WTC11 (cell line): ENCODE data around the gene TTLL5. TPM values are rescaled to one million over a fixed set of nuclear protein-coding genes. Genes with fewer than 3 reads are reported as not detected.
A peak's percentile ranks its signal among the peaks of the same experiment; 100 is the strongest.

Source experiments
- ATAC-seq: fragments of 200-7000 bp; cut with Tn5 transposase; 2 replicates; pipeline ENCODE4 v1.10.0; 2021; ENCODE audit warnings: mild to moderate bottlenecking, moderate library complexity
- CTCF ChIA-PET: fragments of 300-600 bp; sonication (Branson Sonifier 250); formaldehyde crosslinking; loops from one replicate; lab custom pipeline; 2021; ENCODE audit warnings: antibody characterized with exemption; lab: Charles Lee
- POLR2A ChIA-PET: fragments of 350-600 bp; sonication (Branson Sonifier 250); formaldehyde crosslinking; loops from one replicate; lab custom pipeline; 2021; ENCODE audit warnings: antibody characterized with exemption; lab: Charles Lee
- DNase-seq: peaks from one replicate; pipeline ENCODE4 v3.0.0; 2021; ENCODE audit warnings: low spot score
- H3K27ac Mint-ChIP-seq: 2 replicates; pipeline ENCODE4 v1.8.0; 2021; ENCODE audit warnings: mixed read lengths
- H3K27me3 Mint-ChIP-seq: 2 replicates; pipeline ENCODE4 v1.8.0; 2021; ENCODE audit warnings: low read depth, mild to moderate bottlenecking, moderate library complexity, mixed read lengths
- H3K36me3 Mint-ChIP-seq: 2 replicates; pipeline ENCODE4 v1.8.0; 2021; ENCODE audit warnings: mixed read lengths
- H3K4me1 Mint-ChIP-seq: 2 replicates; pipeline ENCODE4 v1.8.0; 2022; ENCODE audit warnings: mixed read lengths
- H3K4me3 Mint-ChIP-seq: 2 replicates; pipeline ENCODE4 v1.8.0; 2021; ENCODE audit warnings: mild to moderate bottlenecking, moderate library complexity, mixed read lengths
- H3K9me3 Mint-ChIP-seq: 2 replicates; pipeline ENCODE4 v1.8.0; 2021; ENCODE audit warnings: mixed read lengths
- FOXP1 ChIP-seq: sonication (generic); formaldehyde crosslinking; IDR thresholded peaks from 2 replicates; pipeline ENCODE4 v1.8.0; 2022; ENCODE audit warnings: missing genetic modification reagents, mild to moderate bottlenecking, moderate library complexity, borderline replicate concordance
- KAT7 ChIP-seq: sonication (generic); formaldehyde crosslinking; IDR thresholded peaks from 2 replicates; pipeline ENCODE4 v1.8.1; 2023; ENCODE audit warnings: missing genetic modification reagents, mild to moderate bottlenecking, borderline replicate concordance
- NR3C1 ChIP-seq: sonication (generic); formaldehyde crosslinking; conservative IDR thresholded peaks from 2 replicates; pipeline ENCODE4 v1.8.1; 2023; ENCODE audit warnings: low read depth, mild to moderate bottlenecking, missing genetic modification reagents
- PRRX2 ChIP-seq: fragments of 250-450 bp; sonication (Bioruptor Pico); IDR thresholded peaks from 2 replicates; pipeline ENCODE4 v1.8.0; 2021; ENCODE audit warnings: mild to moderate bottlenecking
- SOX15 ChIP-seq: fragments of 250-450 bp; sonication (Bioruptor Pico); IDR thresholded peaks from 2 replicates; pipeline ENCODE4 v1.9.0; 2021; ENCODE audit warnings: mild to moderate bottlenecking
- TEAD1 ChIP-seq: sonication (generic); formaldehyde crosslinking; IDR thresholded peaks from 2 replicates; pipeline ENCODE4 v1.8.0; 2022; ENCODE audit warnings: mild to moderate bottlenecking, missing genetic modification reagents
- ZNF219 ChIP-seq: sonication (generic); formaldehyde crosslinking; IDR thresholded peaks from 2 replicates; pipeline ENCODE4 v1.8.0; 2023; ENCODE audit warnings: missing genetic modification reagents, mild to moderate bottlenecking, borderline replicate concordance
- total RNA-seq: library from RNA; stranded (reverse); gene quantifications from 3 replicates; pipeline ENCODE4 v1.2.3, GENCODE V29; 2021
- TF ChIP-seq, protein P1 (sequence below): sonication (generic); formaldehyde crosslinking; IDR thresholded peaks from 2 replicates; pipeline ENCODE4 v1.8.1; 2022; ENCODE audit warnings: mild to moderate bottlenecking, missing genetic modification reagents, moderate library complexity, borderline replicate concordance
- TF ChIP-seq, protein P2 (sequence below): sonication (generic); formaldehyde crosslinking; IDR thresholded peaks from 2 replicates; pipeline ENCODE4 v1.8.1; 2023; ENCODE audit warnings: mild to moderate bottlenecking, missing genetic modification reagents, moderate library complexity
- TF ChIP-seq, protein P3 (sequence below): fragments of 250-450 bp; sonication (Bioruptor Pico); conservative IDR thresholded peaks from 2 replicates; pipeline ENCODE4 v1.9.0; 2021; ENCODE audit warnings: mild to moderate bottlenecking

Gene TTLL5
- total RNA-seq, 1 experiment from 2014 or later = 39.6 TPM

DNA sequence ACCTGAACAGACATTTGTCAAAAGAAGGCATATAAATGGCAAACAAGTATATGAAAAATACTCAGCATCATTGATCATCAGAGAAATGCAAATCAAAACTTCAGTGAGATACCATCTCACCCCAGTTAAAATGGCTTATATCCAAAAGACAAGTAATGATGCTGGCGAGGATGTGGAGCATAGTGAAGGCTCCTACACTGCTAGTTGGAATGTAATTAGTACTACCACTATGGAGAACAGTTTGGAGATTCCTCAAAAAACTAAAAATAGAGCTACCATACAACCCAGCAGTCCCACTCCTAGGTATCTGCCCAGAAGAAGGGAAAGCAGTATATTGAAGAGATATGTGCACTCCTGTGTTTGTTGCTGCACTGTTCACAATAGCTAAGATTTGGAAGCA, 174.7 kb downstream of the TTLL5 start (continued):
- TF ChIP-seq, protein P1, sequence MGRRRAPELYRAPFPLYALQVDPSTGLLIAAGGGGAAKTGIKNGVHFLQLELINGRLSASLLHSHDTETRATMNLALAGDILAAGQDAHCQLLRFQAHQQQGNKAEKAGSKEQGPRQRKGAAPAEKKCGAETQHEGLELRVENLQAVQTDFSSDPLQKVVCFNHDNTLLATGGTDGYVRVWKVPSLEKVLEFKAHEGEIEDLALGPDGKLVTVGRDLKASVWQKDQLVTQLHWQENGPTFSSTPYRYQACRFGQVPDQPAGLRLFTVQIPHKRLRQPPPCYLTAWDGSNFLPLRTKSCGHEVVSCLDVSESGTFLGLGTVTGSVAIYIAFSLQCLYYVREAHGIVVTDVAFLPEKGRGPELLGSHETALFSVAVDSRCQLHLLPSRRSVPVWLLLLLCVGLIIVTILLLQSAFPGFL (CRISPR knock-in tag) = no peak
- TF ChIP-seq, protein P2, sequence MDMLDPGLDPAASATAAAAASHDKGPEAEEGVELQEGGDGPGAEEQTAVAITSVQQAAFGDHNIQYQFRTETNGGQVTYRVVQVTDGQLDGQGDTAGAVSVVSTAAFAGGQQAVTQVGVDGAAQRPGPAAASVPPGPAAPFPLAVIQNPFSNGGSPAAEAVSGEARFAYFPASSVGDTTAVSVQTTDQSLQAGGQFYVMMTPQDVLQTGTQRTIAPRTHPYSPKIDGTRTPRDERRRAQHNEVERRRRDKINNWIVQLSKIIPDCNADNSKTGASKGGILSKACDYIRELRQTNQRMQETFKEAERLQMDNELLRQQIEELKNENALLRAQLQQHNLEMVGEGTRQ (CRISPR knock-in tag) = no peak

DNA sequence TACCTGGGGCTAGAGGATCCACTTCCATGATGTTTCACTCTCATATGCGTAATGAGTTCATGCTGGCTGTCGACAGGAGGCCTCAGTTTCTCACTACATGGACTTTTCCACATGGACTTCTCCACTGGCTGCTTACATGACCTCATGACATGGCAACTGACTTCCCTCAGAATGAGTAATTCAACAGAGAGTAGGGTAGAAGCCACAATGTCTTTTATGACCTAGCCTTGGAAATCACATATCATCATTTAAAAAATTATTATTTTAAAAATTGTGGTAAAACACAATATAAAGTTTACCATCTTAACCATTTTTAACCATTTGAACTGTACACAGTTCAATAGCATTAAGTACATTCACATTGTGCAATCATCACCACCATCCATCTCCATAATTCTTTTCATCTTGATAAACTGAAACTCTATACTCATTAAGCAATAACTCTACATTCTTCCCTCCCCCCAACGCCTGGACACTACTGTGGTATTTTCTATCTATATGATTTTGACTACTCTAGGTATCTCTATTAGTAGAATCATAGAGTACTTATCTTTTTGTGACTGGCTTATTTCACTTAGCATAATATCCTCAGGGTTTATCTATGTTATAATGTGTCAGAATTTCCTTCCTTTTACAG, 176.2 kb downstream of the TTLL5 start:
- peaks cover 11% of the 10 kb centered on the region for H3K4me1 Mint-ChIP-seq
- H3K27ac Mint-ChIP-seq = no peak overlapping the region
- POLR2A ChIA-PET = no interaction called here
- H3K36me3 Mint-ChIP-seq = peaks cover 22% of the 10 kb centered on the region
- DNase-seq (no peak), ATAC-seq (no peak)
- H3K9me3 Mint-ChIP-seq = peaks cover 10% of the 10 kb centered on the region
- CTCF ChIA-PET = no interaction called here
- H3K4me3 Mint-ChIP-seq = no peak overlapping the region
- no peaks in the 10 kb centered on the region for H3K27me3 Mint-ChIP-seq
- TF ChIP-seq, protein P3, sequence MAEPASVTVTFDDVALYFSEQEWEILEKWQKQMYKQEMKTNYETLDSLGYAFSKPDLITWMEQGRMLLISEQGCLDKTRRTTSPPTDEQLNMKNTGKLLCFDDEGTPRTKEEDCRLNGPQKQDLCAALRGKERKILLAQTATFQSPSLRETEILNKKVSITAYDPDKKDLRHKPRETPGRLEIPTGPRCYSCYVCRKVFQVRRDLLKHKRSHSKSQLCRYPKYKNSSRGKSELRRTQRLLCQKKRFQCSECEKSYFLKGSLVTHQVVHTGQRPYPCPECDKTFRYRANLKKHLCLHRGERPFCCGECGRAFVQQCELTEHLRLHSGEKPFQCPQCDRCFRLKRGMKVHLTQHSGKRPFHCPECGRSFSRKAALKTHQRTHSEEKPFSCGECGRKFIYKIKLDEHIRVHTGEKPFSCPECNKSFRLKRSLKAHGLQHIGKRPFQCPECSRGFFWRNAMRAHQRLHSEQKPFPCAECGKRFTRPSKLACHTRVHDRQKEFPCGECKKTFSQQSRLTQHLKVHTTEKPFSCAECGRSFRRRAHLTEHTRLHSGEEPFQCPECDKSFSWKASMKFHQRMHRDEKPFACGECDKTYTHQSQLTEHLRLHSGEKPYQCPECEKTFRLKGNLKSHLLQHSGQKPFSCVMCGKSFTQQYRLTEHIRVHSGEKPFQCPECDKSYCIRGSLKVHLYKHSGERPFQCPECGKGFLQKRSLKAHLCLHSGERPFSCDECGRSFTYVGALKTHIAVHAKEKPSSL = no peak

DNA sequence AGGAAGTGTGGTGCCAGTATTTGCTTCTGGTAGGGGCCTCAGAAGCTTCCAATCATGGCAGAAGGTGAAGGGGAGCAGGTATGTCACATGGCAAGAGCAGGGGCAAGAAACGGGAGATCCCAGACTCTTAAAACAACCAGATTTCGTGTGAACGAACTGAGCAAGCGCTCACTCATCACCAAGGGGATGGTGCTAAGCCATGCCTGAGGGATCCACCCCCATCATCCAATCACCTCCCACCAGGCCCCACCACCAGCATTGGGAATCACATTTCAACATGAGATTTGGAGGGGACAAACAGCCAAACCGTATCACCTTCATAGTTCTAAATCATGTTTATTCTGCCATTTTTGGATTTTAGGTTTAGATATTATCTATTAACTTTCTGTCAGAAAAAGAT, 179.9 kb downstream of the TTLL5 start:
- ATAC-seq = peak; percentile 64
- CTCF ChIA-PET = no interaction called here
- peaks cover 22% of the 10 kb centered on the region for H3K36me3 Mint-ChIP-seq
- POLR2A ChIA-PET = no interaction called here
- H3K27ac Mint-ChIP-seq = peak overlapping the region; percentile 13; the same call in 1 of the 2 replicates
- peaks cover 20% of the 10 kb centered on the region for H3K4me1 Mint-ChIP-seq
- no peaks in the 10 kb centered on the region for H3K27me3 Mint-ChIP-seq
- no peak for DNase-seq
- peaks cover 10% of the 10 kb centered on the region for H3K9me3 Mint-ChIP-seq
- H3K4me3 Mint-ChIP-seq = no peak overlapping the region
- TF ChIP-seq, protein P3 = no peak
- TF ChIP-seq TEAD1 (CRISPR knock-in tag) (no peak), FOXP1 (CRISPR knock-in tag) (no peak), ZNF219 (CRISPR knock-in tag) (no peak)

DNA sequence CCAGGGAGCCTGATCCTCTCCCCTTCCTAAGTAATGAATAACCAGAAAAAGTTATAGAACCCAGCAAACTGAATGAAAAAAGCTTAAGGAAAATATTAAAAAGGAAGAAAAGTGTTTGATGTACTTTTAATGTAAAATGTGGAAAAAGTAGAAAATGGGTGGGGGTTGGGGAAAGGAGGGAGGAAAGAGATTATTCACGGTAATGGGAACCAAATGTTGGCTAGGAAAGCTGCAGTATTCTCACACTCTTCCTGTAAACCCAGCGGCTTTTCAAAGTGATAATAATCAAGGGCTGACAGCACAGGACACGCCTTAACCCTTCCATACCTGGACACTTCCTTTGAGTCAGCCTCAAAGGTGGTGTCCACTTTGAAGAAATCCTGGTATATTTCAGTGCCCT, 181.5 kb downstream of the TTLL5 start:
- Mint-ChIP-seq H3K9me3 (peaks cover 10% of the 10 kb centered on the region), H3K27ac (no peak overlapping the region), H3K4me1 (peaks cover 20% of the 10 kb centered on the region), H3K27me3 (no peaks in the 10 kb centered on the region), H3K36me3 (peaks cover 20% of the 10 kb centered on the region), H3K4me3 (no peak overlapping the region)
- ChIA-PET CTCF (no interaction called here), POLR2A (no interaction called here)
- no peak for ATAC-seq
- no peak for DNase-seq
- TF ChIP-seq SOX15 (CRISPR knock-in tag) (no peak), PRRX2 (no peak), TEAD1 (CRISPR knock-in tag) (no peak), KAT7 (no peak), FOXP1 (CRISPR knock-in tag) (no peak), NR3C1 (CRISPR knock-in tag) (no peak)
